HFF-Myc (cell line): Measurements from ENCODE around the gene RNF126.

Experiments used
- DNase-seq: peaks from one replicate; pipeline ENCODE4 v3.0.0-alpha.2; 2011; ENCODE audit warnings: low read depth; ENCODE audit errors: extremely low read depth
- H3K4me3 ChIP-seq: replicated peaks from 2 replicates; pipeline ENCODE4 v1.5.1; 2011; ENCODE audit warnings: low read depth, mild to moderate bottlenecking, control low read depth, low read length
- TF ChIP-seq, protein P1 (sequence below): IDR thresholded peaks from 2 replicates; pipeline ENCODE4 v1.5.1; 2012; ENCODE audit warnings: mild to moderate bottlenecking, low read depth, low read length, control low read depth; ENCODE audit errors: missing control alignments

The RNF126 gene

DNA sequence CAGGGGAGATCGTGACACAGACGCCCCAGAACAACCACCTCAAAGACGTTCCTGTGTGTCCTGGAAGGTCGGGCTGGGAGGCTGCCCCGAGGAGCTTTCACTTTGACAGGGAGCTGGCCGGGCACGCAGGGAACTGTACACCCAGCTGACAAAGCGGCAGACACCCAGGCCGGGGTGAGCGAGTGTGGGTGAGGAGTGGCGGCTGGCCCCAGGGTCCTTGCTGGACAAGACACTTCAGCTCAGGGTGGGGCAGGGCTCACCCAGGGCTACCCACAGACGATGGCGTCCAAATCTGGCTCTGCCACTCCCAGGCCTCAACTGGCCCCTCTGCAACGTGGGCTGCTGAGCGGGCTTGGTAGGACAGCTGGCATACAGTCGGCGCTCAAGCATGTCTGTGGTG, 21.3 kb downstream of the RNF126 start:
- no peak overlapping the region for H3K4me3 ChIP-seq
- TF ChIP-seq, protein P1, sequence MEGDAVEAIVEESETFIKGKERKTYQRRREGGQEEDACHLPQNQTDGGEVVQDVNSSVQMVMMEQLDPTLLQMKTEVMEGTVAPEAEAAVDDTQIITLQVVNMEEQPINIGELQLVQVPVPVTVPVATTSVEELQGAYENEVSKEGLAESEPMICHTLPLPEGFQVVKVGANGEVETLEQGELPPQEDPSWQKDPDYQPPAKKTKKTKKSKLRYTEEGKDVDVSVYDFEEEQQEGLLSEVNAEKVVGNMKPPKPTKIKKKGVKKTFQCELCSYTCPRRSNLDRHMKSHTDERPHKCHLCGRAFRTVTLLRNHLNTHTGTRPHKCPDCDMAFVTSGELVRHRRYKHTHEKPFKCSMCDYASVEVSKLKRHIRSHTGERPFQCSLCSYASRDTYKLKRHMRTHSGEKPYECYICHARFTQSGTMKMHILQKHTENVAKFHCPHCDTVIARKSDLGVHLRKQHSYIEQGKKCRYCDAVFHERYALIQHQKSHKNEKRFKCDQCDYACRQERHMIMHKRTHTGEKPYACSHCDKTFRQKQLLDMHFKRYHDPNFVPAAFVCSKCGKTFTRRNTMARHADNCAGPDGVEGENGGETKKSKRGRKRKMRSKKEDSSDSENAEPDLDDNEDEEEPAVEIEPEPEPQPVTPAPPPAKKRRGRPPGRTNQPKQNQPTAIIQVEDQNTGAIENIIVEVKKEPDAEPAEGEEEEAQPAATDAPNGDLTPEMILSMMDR, result no peak
- DNase-seq, result no peak

DNA sequence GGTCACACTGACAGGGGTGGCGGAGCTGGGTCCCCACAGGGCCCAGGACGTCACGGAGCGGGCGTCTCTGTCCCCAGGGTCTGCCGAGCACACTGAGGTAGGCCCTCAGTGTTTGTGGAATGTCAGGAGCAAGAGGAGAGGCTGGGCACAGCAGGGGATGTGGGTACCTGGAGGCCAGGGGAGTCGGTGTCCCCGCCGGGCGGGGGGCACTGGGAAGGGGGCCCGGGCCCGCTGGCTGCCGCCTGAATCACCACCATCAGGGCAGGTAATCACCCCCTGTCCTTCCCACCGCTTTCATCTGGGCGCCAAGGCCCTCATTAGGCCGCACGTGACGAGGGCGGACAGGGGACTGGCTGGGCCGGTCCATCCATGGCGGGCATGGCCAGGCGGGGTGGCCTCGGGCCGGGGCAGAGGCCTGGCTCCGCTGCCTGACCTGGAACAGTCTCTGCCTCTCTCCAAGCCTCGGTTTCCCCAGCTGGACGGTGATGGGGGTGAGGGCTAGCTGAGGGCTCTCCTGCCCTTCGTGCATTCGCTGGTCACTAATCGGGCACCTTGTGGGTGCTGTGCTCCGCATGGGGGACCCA, 22.3 kb downstream of the RNF126 start:
- no peak for DNase-seq
- TF ChIP-seq, protein P1, result no peak
- H3K4me3 ChIP-seq, result no peak overlapping the region

DNA sequence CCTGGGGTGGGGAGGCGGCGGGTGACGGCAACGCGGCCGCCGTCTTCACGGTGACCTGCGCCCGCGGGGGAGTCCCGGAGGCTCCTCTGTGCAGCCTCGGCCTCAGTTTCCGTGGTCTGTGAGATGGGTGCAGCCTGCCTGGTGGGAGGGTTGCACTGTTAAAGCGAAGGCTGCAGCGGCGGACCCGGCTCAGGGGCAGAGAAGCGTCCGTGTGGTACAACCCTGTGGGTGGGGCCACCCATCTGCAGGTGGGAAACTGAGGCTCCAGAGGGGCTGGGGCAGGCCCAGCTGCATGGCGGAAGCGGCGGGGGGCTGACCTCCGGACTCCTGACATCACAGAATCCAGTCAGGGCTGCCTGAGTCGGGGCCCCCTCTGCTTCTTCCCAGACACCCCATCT, 22.9 kb downstream of the RNF126 start:
- DNase-seq, result no peak
- TF ChIP-seq, protein P1, result no peak
- H3K4me3 ChIP-seq, result no peak overlapping the region

DNA sequence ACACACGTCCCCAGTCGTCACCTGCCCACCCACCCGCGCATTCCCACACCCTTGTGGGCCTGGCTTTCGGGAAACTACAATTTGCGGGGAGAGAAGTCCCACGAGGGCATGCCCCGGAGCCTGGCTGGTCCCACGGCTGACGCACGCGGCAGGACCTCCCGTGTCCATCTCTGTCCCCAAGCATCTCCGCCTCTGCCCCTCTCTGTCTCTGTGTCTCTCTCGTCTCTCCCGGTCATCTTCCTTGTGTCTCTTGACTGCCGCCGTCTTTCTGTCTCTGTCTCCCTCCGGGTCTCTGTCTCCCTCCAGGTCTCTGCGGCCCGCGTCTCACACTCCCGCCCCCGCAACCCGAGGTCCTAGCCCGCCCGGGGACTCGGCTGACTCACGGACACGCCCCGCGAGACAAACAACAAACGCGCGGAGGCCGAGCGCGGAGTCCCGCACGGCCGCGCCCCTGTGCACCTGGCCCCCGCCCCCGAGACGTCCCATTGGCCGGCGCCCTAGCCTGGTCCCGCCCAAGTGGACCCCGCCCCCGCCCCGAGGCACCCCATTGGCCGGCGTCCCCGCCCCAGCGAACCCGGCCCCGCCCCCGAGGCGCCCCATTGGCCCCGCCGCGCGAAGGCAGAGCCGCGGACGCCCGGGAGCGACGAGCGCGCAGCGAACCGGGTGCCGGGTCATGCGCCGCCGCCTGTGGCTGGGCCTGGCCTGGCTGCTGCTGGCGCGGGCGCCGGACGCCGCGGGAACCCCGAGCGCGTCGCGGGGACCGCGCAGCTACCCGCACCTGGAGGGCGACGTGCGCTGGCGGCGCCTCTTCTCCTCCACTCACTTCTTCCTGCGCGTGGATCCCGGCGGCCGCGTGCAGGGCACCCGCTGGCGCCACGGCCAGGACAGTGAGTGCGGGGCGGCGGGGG, 23.5 kb downstream of the RNF126 start, which contains the start of gene FGF22:
Gene FGF22, plus strand, starts transcription at position 627 of the 908 bp plus-strand sequence. Its CDS starts 47 bp downstream, at position 674.
- TF ChIP-seq, protein P1, result no peak
- no peak for DNase-seq
- peak within 1 kb of the TSS; percentile 24 for H3K4me3 ChIP-seq

- H3K4me3 ChIP-seq, result no peak overlapping the region
- no peak for DNase-seq
- TF ChIP-seq, protein P1, result no peak
Observed at GRCh38 chr19:638906-639252, 24.1 kb downstream of the RNF126 start.

DNA sequence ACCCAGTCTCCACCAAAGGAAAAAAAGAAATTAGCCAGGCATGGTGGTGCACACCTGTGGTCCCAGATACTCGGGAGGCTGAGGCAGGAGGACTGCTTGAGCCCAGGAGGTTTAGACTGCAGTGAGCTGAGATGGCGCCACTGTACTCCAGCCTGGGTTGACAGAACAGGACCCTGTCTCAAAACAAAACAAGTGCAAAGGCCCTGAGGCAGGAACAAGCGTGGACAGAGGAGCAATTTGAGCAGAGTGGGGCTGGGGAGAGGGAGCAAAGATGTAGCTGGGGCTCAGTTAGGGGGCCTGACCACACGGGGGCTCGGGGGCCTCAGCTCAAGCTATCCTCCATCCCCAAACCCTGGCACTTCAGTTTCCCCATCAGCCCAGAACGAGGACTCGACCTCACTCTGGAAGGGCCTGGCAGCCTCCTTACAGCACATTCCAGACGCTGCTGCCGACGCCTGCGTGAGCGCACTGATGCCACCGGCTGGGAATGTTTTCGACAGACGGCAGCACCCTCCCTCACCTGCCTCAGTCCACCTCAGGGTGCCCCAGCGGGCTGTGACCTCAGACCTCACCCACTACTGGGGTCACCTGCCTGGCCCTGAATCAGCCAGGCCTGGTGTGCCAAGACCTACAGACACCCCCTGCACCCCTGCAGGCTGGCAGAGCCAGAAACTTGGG, 27.9 kb downstream of the RNF126 start:
- TF ChIP-seq, protein P1, result no peak
- H3K4me3 ChIP-seq, result no peak overlapping the region
- no peak for DNase-seq
